ENCODE measurements around the gene STIM1.
"Not testable (repeated sequence)": the region's sequence is repeated elsewhere in the genome, so short reads cannot be mapped to it uniquely, and the experiment has no call there.

Gene STIM1

GRCh38 chr11:3880724-3881123, 25.3 kb downstream of the STIM1 start:
- Mint-ChIP-seq H3K9me3 (no peaks in the 10 kb centered on the region), H3K4me3 (peak overlapping the region; percentile 51 to 59), H3K4me1 (peaks cover 87% of the 10 kb centered on the region), H3K27ac (peak overlapping the region; percentile 61 to 67), H3K27me3 (no peaks in the 10 kb centered on the region)
- ATAC-seq: no peak
- no peak for DNase-seq

GRCh38 chr11:3882655-3883054, 27.2 kb downstream of the STIM1 start:
- Mint-ChIP-seq H3K9me3 (no peaks in the 10 kb centered on the region), H3K27me3 (no peaks in the 10 kb centered on the region), H3K4me1 (peaks cover 87% of the 10 kb centered on the region), H3K4me3 (peak overlapping the region in 1 of 2 donors; percentile 3), H3K27ac (no peak overlapping the region)
- DNase-seq: no peak
- ATAC-seq: no peak

GRCh38 chr11:3885855-3886254, 30.4 kb downstream of the STIM1 start:
- no peak overlapping the region for H3K27ac Mint-ChIP-seq
- peaks cover 74% of the 10 kb centered on the region for H3K4me1 Mint-ChIP-seq
- DNase-seq: no peak

GRCh38 chr11:3886985-3887384, 31.5 kb downstream of the STIM1 start:
- no peak for ATAC-seq

More at GRCh38 chr11:3885855-3886254, 30.4 kb downstream of the STIM1 start:
- H3K4me3 Mint-ChIP-seq: no peak overlapping the region
- H3K9me3 Mint-ChIP-seq: no peaks in the 10 kb centered on the region
- no peak for ATAC-seq
- H3K27me3 Mint-ChIP-seq: no peaks in the 10 kb centered on the region

GRCh38 chr11:3888876-3889275, 33.4 kb downstream of the STIM1 start:
- Mint-ChIP-seq H3K27ac (peak overlapping the region in 1 of 2 donors; percentile 19), H3K9me3 (no peaks in the 10 kb centered on the region), H3K4me1 (peaks cover 63% of the 10 kb centered on the region), H3K27me3 (no peaks in the 10 kb centered on the region), H3K4me3 (no peak overlapping the region)
- no peak for DNase-seq
- ATAC-seq: no peak

More at GRCh38 chr11:3886985-3887384, 31.5 kb downstream of the STIM1 start:
- no peak overlapping the region for H3K4me3 Mint-ChIP-seq
- H3K9me3 Mint-ChIP-seq: no peaks in the 10 kb centered on the region
- H3K4me1 Mint-ChIP-seq: peaks cover 63% of the 10 kb centered on the region
- no peak overlapping the region for H3K27ac Mint-ChIP-seq
- no peaks in the 10 kb centered on the region for H3K27me3 Mint-ChIP-seq
- DNase-seq: no peak

GRCh38 chr11:3890014-3890413, 34.5 kb downstream of the STIM1 start:
- no peak for DNase-seq
- peaks cover 68% of the 10 kb centered on the region for H3K4me1 Mint-ChIP-seq
- no peak overlapping the region for H3K4me3 Mint-ChIP-seq

GRCh38 chr11:3890806-3891205, 35.3 kb downstream of the STIM1 start:
- no peak overlapping the region for H3K27ac Mint-ChIP-seq
- ATAC-seq (no peak), DNase-seq (no peak)
- H3K27me3 Mint-ChIP-seq: no peaks in the 10 kb centered on the region
- H3K4me1 Mint-ChIP-seq: peaks cover 74% of the 10 kb centered on the region
- H3K4me3 Mint-ChIP-seq: no peak overlapping the region
- no peaks in the 10 kb centered on the region for H3K9me3 Mint-ChIP-seq

More at GRCh38 chr11:3890014-3890413, 34.5 kb downstream of the STIM1 start:
- no peaks in the 10 kb centered on the region for H3K9me3 Mint-ChIP-seq
- no peak for ATAC-seq
- no peak overlapping the region for H3K27ac Mint-ChIP-seq
- H3K27me3 Mint-ChIP-seq: no peaks in the 10 kb centered on the region

GRCh38 chr11:3891751-3892150, 36.3 kb downstream of the STIM1 start:
- H3K27me3 Mint-ChIP-seq: no peaks in the 10 kb centered on the region
- no peak overlapping the region for H3K27ac Mint-ChIP-seq
- ATAC-seq: no peak
- H3K4me3 Mint-ChIP-seq: no peak overlapping the region
- no peak for DNase-seq
- H3K4me1 Mint-ChIP-seq: peaks cover 74% of the 10 kb centered on the region
- H3K9me3 Mint-ChIP-seq: no peaks in the 10 kb centered on the region

GRCh38 chr11:3892156-3892555, 36.7 kb downstream of the STIM1 start:
- no peak overlapping the region for H3K27ac Mint-ChIP-seq
- DNase-seq: no peak
- no peak for ATAC-seq
- H3K27me3 Mint-ChIP-seq: no peaks in the 10 kb centered on the region
- H3K4me3 Mint-ChIP-seq: no peak overlapping the region
- peaks cover 70% of the 10 kb centered on the region for H3K4me1 Mint-ChIP-seq
- H3K9me3 Mint-ChIP-seq: no peaks in the 10 kb centered on the region

GRCh38 chr11:3893311-3893710, 37.8 kb downstream of the STIM1 start:
- Mint-ChIP-seq H3K4me1 (peaks cover 58% of the 10 kb centered on the region), H3K27ac (no peak overlapping the region), H3K27me3 (no peaks in the 10 kb centered on the region)

GRCh38 chr11:3894128-3894731, 38.8 kb downstream of the STIM1 start:
- H3K27ac Mint-ChIP-seq: peak overlapping the region; percentile 67 to 79
- peak overlapping the region; percentile 29 to 41 for H3K4me3 Mint-ChIP-seq
- peak; percentile 86 for ATAC-seq
- peaks cover 50% of the 10 kb centered on the region for H3K4me1 Mint-ChIP-seq
- no peaks in the 10 kb centered on the region for H3K9me3 Mint-ChIP-seq
- no peaks in the 10 kb centered on the region for H3K27me3 Mint-ChIP-seq
- peak in 1 of 2 donors; percentile 28 for DNase-seq

More at GRCh38 chr11:3893311-3893710, 37.8 kb downstream of the STIM1 start:
- peak overlapping the region; percentile 29 to 41 for H3K4me3 Mint-ChIP-seq
- no peaks in the 10 kb centered on the region for H3K9me3 Mint-ChIP-seq
- DNase-seq (no peak), ATAC-seq (no peak)

- no peak for DNase-seq
- Mint-ChIP-seq H3K4me1 (peaks cover 62% of the 10 kb centered on the region), H3K27ac (no peak overlapping the region), H3K4me3 (no peak overlapping the region), H3K27me3 (no peaks in the 10 kb centered on the region), H3K9me3 (no peaks in the 10 kb centered on the region)
- ATAC-seq: no peak
These were observed 41.2 kb downstream of the STIM1 start for GRCh38 chr11:3896644-3897043.

- H3K4me1 Mint-ChIP-seq: peaks cover 67% of the 10 kb centered on the region
- not testable (repeated sequence) for H3K27me3 Mint-ChIP-seq, ATAC-seq, H3K27ac Mint-ChIP-seq, DNase-seq, H3K4me3 Mint-ChIP-seq, H3K9me3 Mint-ChIP-seq
These were observed 44.8 kb downstream of the STIM1 start for GRCh38 chr11:3900230-3900629.

- Mint-ChIP-seq H3K27me3 (no peaks in the 10 kb centered on the region), H3K9me3 (no peaks in the 10 kb centered on the region), H3K4me3 (no peak overlapping the region), H3K27ac (peak overlapping the region in 1 of 2 donors; percentile 42), H3K4me1 (peaks cover 64% of the 10 kb centered on the region)
- no peak for ATAC-seq
- no peak for DNase-seq
These were observed 46.0 kb downstream of the STIM1 start for GRCh38 chr11:3901249-3902025.

- ATAC-seq: no peak
- Mint-ChIP-seq H3K4me1 (peaks cover 69% of the 10 kb centered on the region), H3K9me3 (no peaks in the 10 kb centered on the region), H3K27me3 (no peaks in the 10 kb centered on the region), H3K27ac (no peak overlapping the region), H3K4me3 (no peak overlapping the region)
- no peak for DNase-seq
These were observed 47.0 kb downstream of the STIM1 start for GRCh38 chr11:3902441-3902840.

GRCh38 chr11:3903207-3903896, 47.9 kb downstream of the STIM1 start:
- Mint-ChIP-seq H3K9me3 (no peaks in the 10 kb centered on the region), H3K27me3 (no peaks in the 10 kb centered on the region), H3K4me3 (peak overlapping the region in 1 of 2 donors; percentile 14), H3K27ac (no peak overlapping the region), H3K4me1 (peaks cover 75% of the 10 kb centered on the region)
- DNase-seq: no peak
- ATAC-seq: no peak
